NT2/D1 (cell line): ENCODE data around the gene METTL16.

Experiments
- YY1 ChIP-seq: IDR thresholded peaks from 2 replicates; pipeline ENCODE4 v1.6.1; 2011; ENCODE audit not compliant: insufficient read length, insufficient read depth
- ZNF274 ChIP-seq: IDR thresholded peaks from 2 replicates; pipeline ENCODE4 v1.6.1; 2011; ENCODE audit warnings: mild to moderate bottlenecking, low read depth, low read length

GRCh38 chr17:2388020-2388682 lies 123.5 kb downstream of the METTL16 start:
- TF ChIP-seq ZNF274: no peak
- TF ChIP-seq YY1: no peak
